Neural progenitor cell (in vitro differentiated cells): ENCODE results near the gene INSR.

Experiments
- CTCF ChIP-seq: fragments of 200-600 bp; sonication (generic); IDR thresholded peaks from 2 replicates; pipeline ENCODE4 v1.5.1; 2017; ENCODE audit warnings: antibody characterized with exemption, mild to moderate bottlenecking
- EZH2 ChIP-seq: fragments of 200-600 bp; sonication (generic); IDR thresholded peaks from 2 replicates; pipeline ENCODE4 v1.6.1; 2017; ENCODE audit warnings: antibody characterized with exemption, mild to moderate bottlenecking, moderate library complexity
- EZH2phosphoT487 ChIP-seq: fragments of 200-600 bp; sonication (generic); IDR thresholded peaks from 2 replicates; pipeline ENCODE4 v1.6.1; 2017; ENCODE audit warnings: antibody characterized with exemption

DNA sequence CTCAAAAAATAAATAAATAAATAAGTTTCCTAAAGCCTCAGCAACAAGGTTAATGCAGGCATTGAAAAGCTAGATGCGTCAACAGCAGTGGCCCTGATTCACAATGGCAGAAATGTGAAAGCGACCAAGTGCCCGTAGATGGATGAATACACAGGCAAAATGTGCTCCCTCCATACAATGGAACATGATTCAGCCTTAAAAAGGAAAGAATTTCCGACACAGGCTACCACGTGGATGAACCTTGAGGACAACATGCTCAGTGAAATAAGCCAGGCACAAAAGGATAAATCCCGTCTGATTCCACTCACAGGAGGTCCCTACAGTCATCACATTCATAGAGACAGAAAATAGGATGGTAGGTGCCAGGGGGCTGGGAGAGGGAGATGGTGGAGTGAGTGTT, 31.7 kb downstream of the INSR start:
- TF ChIP-seq EZH2phosphoT487: no peak
- no peak for TF ChIP-seq CTCF
- no peak for TF ChIP-seq EZH2
